Activated CD4-positive, alpha-beta T cell treated with anti-CD3 and anti-CD28 coated beads, Interleukin-2, amount 10 ng/mL, durations not matched to agents 7 days and 5 days (primary cell): ENCODE results near the gene TMEM170A. TPM values are rescaled to one million over a fixed set of nuclear protein-coding genes. Genes with fewer than 3 reads are reported as not detected.
"Not testable (repeated sequence)": the region's sequence is repeated elsewhere in the genome, so short reads cannot be mapped to it uniquely, and the experiment has no call there.

Experiments used
- CTCF ChIA-PET: fragments of 350-600 bp; sonication (Branson Sonifier 250); formaldehyde crosslinking; loops from one replicate; lab custom pipeline; 2021; ENCODE audit warnings: antibody characterized with exemption; lab: Charles Lee
- POLR2A ChIA-PET: fragments of 350-600 bp; sonication (Branson Sonifier 250); formaldehyde crosslinking; loops from one replicate; lab custom pipeline; 2021; ENCODE audit warnings: antibody characterized with exemption; lab: Charles Lee
- DNase-seq: peaks from one replicate; pipeline ENCODE4 v3.0.0-alpha.2; 2020
- H3K27ac Mint-ChIP-seq: one replicate; pipeline ENCODE4 v1.8.0; 2021; ENCODE audit warnings: mild to moderate bottlenecking, moderate library complexity, mixed read lengths
- H3K27me3 Mint-ChIP-seq: one replicate; pipeline ENCODE4 v1.8.0; 2021; ENCODE audit warnings: mixed read lengths
- H3K36me3 Mint-ChIP-seq: one replicate; pipeline ENCODE4 v1.8.0; 2021; ENCODE audit warnings: low read depth, mixed read lengths
- H3K4me1 Mint-ChIP-seq: one replicate; pipeline ENCODE4 v1.8.0; 2021; ENCODE audit warnings: mixed read lengths
- H3K4me3 Mint-ChIP-seq: one replicate; pipeline ENCODE4 v1.8.0; 2021; ENCODE audit warnings: mild to moderate bottlenecking, moderate library complexity, mixed read lengths
- H3K9me3 Mint-ChIP-seq: one replicate; pipeline ENCODE4 v1.8.0; 2021; ENCODE audit warnings: mixed read lengths
- total RNA-seq, 2 experiments: library from RNA; stranded (reverse); gene quantifications; one replicate each; pipeline ENCODE4 v1.2.3, GENCODE V29; 2021

The TMEM170A gene
- total RNA-seq, 2 experiments from 2014 or later = 35.1 to 36.3 TPM

GRCh38 chr16:75432828-75433731 lies 31.4 kb downstream of the TMEM170A start, which contains the start of gene CFDP1:
TSS of gene CFDP1 (minus strand) at chr16:75433503. CDS start at chr16:75433352, 151 bp downstream.
- CTCF ChIA-PET = interaction anchor here (0.6 to 2.4 kb wide), 6 partner anchors 11 to 234 kb away, joined by 3 to 9 read pairs (median 4); no protein-coding TSS in a partner anchor
- DNase-seq = peak; percentile 97
- Mint-ChIP-seq H3K27me3 (no peaks in the 10 kb centered on the region), H3K4me3 (peak within 1 kb of the TSS; percentile 90), H3K9me3 (no peaks in the 10 kb centered on the region), H3K4me1 (peaks cover 41% of the 10 kb centered on the region), H3K36me3 (peaks cover 11% of the 10 kb centered on the region), H3K27ac (peak within 1 kb of the TSS; percentile 99)
- POLR2A ChIA-PET = no interaction called here

- CTCF ChIA-PET = interaction anchor here (0.6 to 2.0 kb wide), 5 partner anchors 9 to 35 kb away, joined by 3 to 6 read pairs (median 4); partner anchors contain the start of gene TMEM170A
- H3K27me3 Mint-ChIP-seq = no peaks in the 10 kb centered on the region
- peak overlapping the region; percentile 36 for H3K27ac Mint-ChIP-seq
- H3K4me1 Mint-ChIP-seq = peaks cover 48% of the 10 kb centered on the region
- H3K36me3 Mint-ChIP-seq = peaks cover 13% of the 10 kb centered on the region
- POLR2A ChIA-PET = no interaction called here
- H3K4me3 Mint-ChIP-seq = no peak overlapping the region
- DNase-seq = no peak
- H3K9me3 Mint-ChIP-seq = no peaks in the 10 kb centered on the region
Observed at GRCh38 chr16:75429621-75430403, 34.7 kb downstream of the TMEM170A start.

- CTCF ChIA-PET, POLR2A ChIA-PET, H3K27ac Mint-ChIP-seq, H3K27me3 Mint-ChIP-seq, H3K36me3 Mint-ChIP-seq, H3K4me3 Mint-ChIP-seq, DNase-seq, H3K9me3 Mint-ChIP-seq: not testable (repeated sequence)
- peaks cover 33% of the 10 kb centered on the region for H3K4me1 Mint-ChIP-seq
Observed at GRCh38 chr16:75426524-75426923, 38.0 kb downstream of the TMEM170A start.

- H3K27ac Mint-ChIP-seq, H3K27me3 Mint-ChIP-seq, H3K9me3 Mint-ChIP-seq, DNase-seq, POLR2A ChIA-PET, H3K4me3 Mint-ChIP-seq, H3K36me3 Mint-ChIP-seq: not testable (repeated sequence)
- peaks cover 29% of the 10 kb centered on the region for H3K4me1 Mint-ChIP-seq
- CTCF ChIA-PET = interaction anchor here (0.8 kb wide), 1 partner anchor 21 kb away, joined by 4 read pairs; no protein-coding TSS in a partner anchor
Observed at GRCh38 chr16:75424105-75424762, 40.3 kb downstream of the TMEM170A start.

- no peak overlapping the region for H3K4me3 Mint-ChIP-seq
- H3K9me3 Mint-ChIP-seq = no peaks in the 10 kb centered on the region
- ChIA-PET POLR2A (no interaction called here), CTCF (interaction anchor here (0.8 kb wide), 1 partner anchor 21 kb away, joined by 4 read pairs; no protein-coding TSS in a partner anchor)
- no peak for DNase-seq
- H3K4me1 Mint-ChIP-seq = peaks cover 26% of the 10 kb centered on the region
- peaks cover 1% of the 10 kb centered on the region for H3K36me3 Mint-ChIP-seq
- no peak overlapping the region for H3K27ac Mint-ChIP-seq
- no peaks in the 10 kb centered on the region for H3K27me3 Mint-ChIP-seq
Observed at GRCh38 chr16:75423723-75424104, 40.8 kb downstream of the TMEM170A start.

- Mint-ChIP-seq H3K36me3 (no peaks in the 10 kb centered on the region), H3K4me1 (peaks cover 25% of the 10 kb centered on the region), H3K27me3 (no peaks in the 10 kb centered on the region), H3K27ac (peak overlapping the region; percentile 43), H3K9me3 (no peaks in the 10 kb centered on the region), H3K4me3 (no peak overlapping the region)
- POLR2A ChIA-PET = no interaction called here
- DNase-seq = no peak
- CTCF ChIA-PET = interaction anchor here (1.2 kb wide), 1 partner anchor 9 kb away, joined by 5 read pairs; no protein-coding TSS in a partner anchor
Observed at GRCh38 chr16:75421820-75422126, 42.7 kb downstream of the TMEM170A start.

- no peaks in the 10 kb centered on the region for H3K9me3 Mint-ChIP-seq
- peak overlapping the region; percentile 47 for H3K4me3 Mint-ChIP-seq
- peak overlapping the region; percentile 47 for H3K27ac Mint-ChIP-seq
- ChIA-PET CTCF (interaction anchor here (0.6 to 1.3 kb wide), 6 partner anchors 9 to 368 kb away, joined by 3 to 5 read pairs (median 3); no protein-coding TSS in a partner anchor), POLR2A (no interaction called here)
- peaks cover 21% of the 10 kb centered on the region for H3K4me1 Mint-ChIP-seq
- H3K27me3 Mint-ChIP-seq = no peaks in the 10 kb centered on the region
- H3K36me3 Mint-ChIP-seq = no peaks in the 10 kb centered on the region
- DNase-seq = peak; percentile 22
Observed at GRCh38 chr16:75420987-75421819, 43.3 kb downstream of the TMEM170A start.

GRCh38 chr16:75416904-75417565 lies 47.5 kb downstream of the TMEM170A start:
- ChIA-PET POLR2A (no interaction called here), CTCF (interaction anchor here (0.6 kb wide), 1 partner anchor 12 kb away, joined by 3 read pairs; no protein-coding TSS in a partner anchor)
- Mint-ChIP-seq H3K9me3 (no peaks in the 10 kb centered on the region), H3K4me3 (no peak overlapping the region), H3K27me3 (no peaks in the 10 kb centered on the region), H3K4me1 (peaks cover 23% of the 10 kb centered on the region), H3K27ac (no peak overlapping the region), H3K36me3 (peaks cover 7% of the 10 kb centered on the region)
- no peak for DNase-seq

GRCh38 chr16:75415169-75415905 lies 49.2 kb downstream of the TMEM170A start:
- no peak overlapping the region for H3K4me3 Mint-ChIP-seq
- H3K9me3 Mint-ChIP-seq = no peaks in the 10 kb centered on the region
- no peak overlapping the region for H3K27ac Mint-ChIP-seq
- POLR2A ChIA-PET = no interaction called here
- CTCF ChIA-PET = no interaction called here
- peaks cover 11% of the 10 kb centered on the region for H3K4me1 Mint-ChIP-seq
- DNase-seq = no peak
- no peaks in the 10 kb centered on the region for H3K27me3 Mint-ChIP-seq
- H3K36me3 Mint-ChIP-seq = peaks cover 11% of the 10 kb centered on the region

GRCh38 chr16:75413951-75414350 lies 50.5 kb downstream of the TMEM170A start:
- no peak overlapping the region for H3K4me3 Mint-ChIP-seq
- POLR2A ChIA-PET = no interaction called here
- H3K27ac Mint-ChIP-seq = no peak overlapping the region
- DNase-seq = no peak
- peaks cover 8% of the 10 kb centered on the region for H3K4me1 Mint-ChIP-seq
- H3K9me3 Mint-ChIP-seq = no peaks in the 10 kb centered on the region
- CTCF ChIA-PET = no interaction called here
- H3K27me3 Mint-ChIP-seq = no peaks in the 10 kb centered on the region
- H3K36me3 Mint-ChIP-seq = peaks cover 12% of the 10 kb centered on the region

- POLR2A ChIA-PET = no interaction called here
- Mint-ChIP-seq H3K4me3 (no peak overlapping the region), H3K9me3 (no peaks in the 10 kb centered on the region), H3K27me3 (no peaks in the 10 kb centered on the region), H3K27ac (no peak overlapping the region), H3K4me1 (no peaks in the 10 kb centered on the region), H3K36me3 (peaks cover 10% of the 10 kb centered on the region)
- CTCF ChIA-PET = interaction anchor here (0.6 to 1.3 kb wide), 4 partner anchors 50 to 1132 kb away, joined by 3 to 5 read pairs (median 3); no protein-coding TSS in a partner anchor
- DNase-seq = no peak
Observed at GRCh38 chr16:75406943-75407342, 57.5 kb downstream of the TMEM170A start.
